ENCODE data around the gene RNF186.
"Not testable (repeated sequence)": the region's sequence is repeated elsewhere in the genome, so short reads cannot be mapped to it uniquely, and the experiment has no call there.

RNF186 gene

DNA sequence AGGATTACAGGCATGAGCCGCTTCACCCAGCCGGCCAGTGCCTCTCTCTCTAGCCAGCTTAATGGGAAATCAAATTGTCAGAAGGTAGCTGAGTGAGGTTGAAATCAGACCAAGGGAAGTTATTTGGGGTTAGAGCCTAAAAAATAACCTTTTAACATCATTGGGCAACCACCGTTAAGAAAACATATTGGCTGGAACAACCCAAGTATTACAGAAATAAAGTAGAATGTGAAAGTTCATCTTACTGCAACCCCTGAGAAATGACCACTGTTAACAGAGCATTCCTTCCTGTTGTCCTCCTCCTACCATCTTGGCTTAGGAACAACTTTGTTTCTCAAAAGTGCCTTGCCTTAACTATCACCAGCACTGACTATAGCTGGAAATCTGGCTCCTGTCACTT lies 3.2 kb upstream of the RNF186 start:
- no peak for TF ChIP-seq EZH2phosphoT487 (IDR thresholded peaks at IDR 0.05; ENCODE audit: borderline replicate concordance, low read length)
- TF ChIP-seq, protein P1, sequence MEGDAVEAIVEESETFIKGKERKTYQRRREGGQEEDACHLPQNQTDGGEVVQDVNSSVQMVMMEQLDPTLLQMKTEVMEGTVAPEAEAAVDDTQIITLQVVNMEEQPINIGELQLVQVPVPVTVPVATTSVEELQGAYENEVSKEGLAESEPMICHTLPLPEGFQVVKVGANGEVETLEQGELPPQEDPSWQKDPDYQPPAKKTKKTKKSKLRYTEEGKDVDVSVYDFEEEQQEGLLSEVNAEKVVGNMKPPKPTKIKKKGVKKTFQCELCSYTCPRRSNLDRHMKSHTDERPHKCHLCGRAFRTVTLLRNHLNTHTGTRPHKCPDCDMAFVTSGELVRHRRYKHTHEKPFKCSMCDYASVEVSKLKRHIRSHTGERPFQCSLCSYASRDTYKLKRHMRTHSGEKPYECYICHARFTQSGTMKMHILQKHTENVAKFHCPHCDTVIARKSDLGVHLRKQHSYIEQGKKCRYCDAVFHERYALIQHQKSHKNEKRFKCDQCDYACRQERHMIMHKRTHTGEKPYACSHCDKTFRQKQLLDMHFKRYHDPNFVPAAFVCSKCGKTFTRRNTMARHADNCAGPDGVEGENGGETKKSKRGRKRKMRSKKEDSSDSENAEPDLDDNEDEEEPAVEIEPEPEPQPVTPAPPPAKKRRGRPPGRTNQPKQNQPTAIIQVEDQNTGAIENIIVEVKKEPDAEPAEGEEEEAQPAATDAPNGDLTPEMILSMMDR (IDR thresholded peaks at IDR 0.05; ENCODE audit: low read depth, low read length, poor library complexity, severe bottlenecking) = no peak
- Histone ChIP-seq H3K4me2 (ENCODE audit: low read length) (no peak overlapping the region), H3K27me3 (ENCODE audit: control insufficient read depth, low read length) (no peaks in the 10 kb centered on the region), H3K79me2 (ENCODE audit: control insufficient read depth, low read length) (no peaks in the 10 kb centered on the region), H3K4me1 (ENCODE audit: control insufficient read depth, low read length) (no peaks in the 10 kb centered on the region), H3K36me3 (ENCODE audit: control insufficient read depth, low read length) (no peaks in the 10 kb centered on the region), H3F3A (ENCODE audit: control insufficient read depth, insufficient read depth) (no peaks in the 10 kb centered on the region), H3K9me3 (ENCODE audit: control insufficient read depth, insufficient read depth, low read length) (no peaks in the 10 kb centered on the region), H3K4me3 (ENCODE audit: low read length) (no peak overlapping the region), H3K9me2 (replicated peaks; ENCODE audit: control insufficient read depth, low read length) (no peaks in the 10 kb centered on the region), H3K27ac (ENCODE audit: low read depth, low read length) (no peak overlapping the region), H4K20me1 (ENCODE audit: control insufficient read depth, insufficient read depth, low read depth, low read length) (no peaks in the 10 kb centered on the region)

DNA sequence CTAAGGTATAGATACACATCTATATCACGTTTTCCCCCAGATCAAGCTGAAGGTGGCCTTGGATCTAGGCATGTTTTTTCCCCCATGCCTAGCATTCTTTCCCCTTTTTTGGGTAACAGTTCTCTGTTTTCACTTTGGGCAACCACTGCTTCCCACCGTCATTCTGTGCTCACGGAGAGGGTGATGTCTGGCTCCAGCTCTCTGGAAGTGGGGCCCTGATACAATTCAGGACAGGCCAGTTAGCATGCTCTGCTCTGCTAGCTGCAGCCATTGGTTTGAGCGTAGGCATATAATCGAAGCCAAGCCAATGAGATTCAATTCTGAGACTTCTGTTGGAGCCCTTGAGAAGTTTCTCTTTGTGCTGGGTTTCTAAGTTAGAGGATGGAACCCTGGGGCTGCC lies 2.1 kb upstream of the RNF186 start:
- no peak overlapping the region for H3K4me2 ChIP-seq (ENCODE audit: low read length)
- H3K4me3 ChIP-seq (ENCODE audit: low read length) = no peak overlapping the region
- H3F3A ChIP-seq (ENCODE audit: control insufficient read depth, insufficient read depth) = no peaks in the 10 kb centered on the region
- no peak overlapping the region for H3K27ac ChIP-seq (ENCODE audit: low read depth, low read length)
- H3K9me2 ChIP-seq (replicated peaks; ENCODE audit: control insufficient read depth, low read length) = no peaks in the 10 kb centered on the region
- H4K20me1 ChIP-seq (ENCODE audit: control insufficient read depth, insufficient read depth, low read depth, low read length) = no peaks in the 10 kb centered on the region
- no peaks in the 10 kb centered on the region for H3K79me2 ChIP-seq (ENCODE audit: control insufficient read depth, low read length)
- H3K9me3 ChIP-seq (ENCODE audit: control insufficient read depth, insufficient read depth, low read length) = no peaks in the 10 kb centered on the region
- H3K4me1 ChIP-seq (ENCODE audit: control insufficient read depth, low read length) = no peaks in the 10 kb centered on the region
- H3K36me3 ChIP-seq (ENCODE audit: control insufficient read depth, low read length) = no peaks in the 10 kb centered on the region
- TF ChIP-seq, protein P1 (IDR thresholded peaks at IDR 0.05; ENCODE audit: low read depth, low read length, poor library complexity, severe bottlenecking) = no peak
- no peak for TF ChIP-seq EZH2phosphoT487 (IDR thresholded peaks at IDR 0.05; ENCODE audit: borderline replicate concordance, low read length)
- no peaks in the 10 kb centered on the region for H3K27me3 ChIP-seq (ENCODE audit: control insufficient read depth, low read length)

DNA sequence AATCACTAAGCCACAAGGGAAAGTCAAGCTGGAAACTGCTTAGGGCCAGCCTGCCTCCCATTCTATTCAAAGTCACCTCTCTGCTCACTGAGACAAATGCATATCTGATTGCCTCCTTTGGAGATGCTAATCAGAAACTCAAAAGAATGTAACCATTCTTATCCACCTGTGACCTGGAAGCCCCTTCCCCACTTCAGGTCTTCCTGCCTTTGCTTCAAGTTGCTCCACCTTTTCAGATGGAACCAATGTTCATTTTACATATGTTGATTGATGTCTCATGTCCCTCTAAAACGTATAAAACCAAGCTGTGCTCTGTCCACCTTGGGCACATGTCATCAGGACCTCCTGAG lies 1.6 kb upstream of the RNF186 start:
- H3K4me3 ChIP-seq (ENCODE audit: low read length); H3K9me3 ChIP-seq (ENCODE audit: control insufficient read depth, insufficient read depth, low read length); H3K4me1 ChIP-seq (ENCODE audit: control insufficient read depth, low read length); H3K27ac ChIP-seq (ENCODE audit: low read depth, low read length); H3K79me2 ChIP-seq (ENCODE audit: control insufficient read depth, low read length); H3K4me2 ChIP-seq (ENCODE audit: low read length); H4K20me1 ChIP-seq (ENCODE audit: control insufficient read depth, insufficient read depth, low read depth, low read length); H3K36me3 ChIP-seq (ENCODE audit: control insufficient read depth, low read length); H3K27me3 ChIP-seq (ENCODE audit: control insufficient read depth, low read length); H3F3A ChIP-seq (ENCODE audit: control insufficient read depth, insufficient read depth); H3K9me2 ChIP-seq (replicated peaks; ENCODE audit: control insufficient read depth, low read length): not testable (repeated sequence)

DNA sequence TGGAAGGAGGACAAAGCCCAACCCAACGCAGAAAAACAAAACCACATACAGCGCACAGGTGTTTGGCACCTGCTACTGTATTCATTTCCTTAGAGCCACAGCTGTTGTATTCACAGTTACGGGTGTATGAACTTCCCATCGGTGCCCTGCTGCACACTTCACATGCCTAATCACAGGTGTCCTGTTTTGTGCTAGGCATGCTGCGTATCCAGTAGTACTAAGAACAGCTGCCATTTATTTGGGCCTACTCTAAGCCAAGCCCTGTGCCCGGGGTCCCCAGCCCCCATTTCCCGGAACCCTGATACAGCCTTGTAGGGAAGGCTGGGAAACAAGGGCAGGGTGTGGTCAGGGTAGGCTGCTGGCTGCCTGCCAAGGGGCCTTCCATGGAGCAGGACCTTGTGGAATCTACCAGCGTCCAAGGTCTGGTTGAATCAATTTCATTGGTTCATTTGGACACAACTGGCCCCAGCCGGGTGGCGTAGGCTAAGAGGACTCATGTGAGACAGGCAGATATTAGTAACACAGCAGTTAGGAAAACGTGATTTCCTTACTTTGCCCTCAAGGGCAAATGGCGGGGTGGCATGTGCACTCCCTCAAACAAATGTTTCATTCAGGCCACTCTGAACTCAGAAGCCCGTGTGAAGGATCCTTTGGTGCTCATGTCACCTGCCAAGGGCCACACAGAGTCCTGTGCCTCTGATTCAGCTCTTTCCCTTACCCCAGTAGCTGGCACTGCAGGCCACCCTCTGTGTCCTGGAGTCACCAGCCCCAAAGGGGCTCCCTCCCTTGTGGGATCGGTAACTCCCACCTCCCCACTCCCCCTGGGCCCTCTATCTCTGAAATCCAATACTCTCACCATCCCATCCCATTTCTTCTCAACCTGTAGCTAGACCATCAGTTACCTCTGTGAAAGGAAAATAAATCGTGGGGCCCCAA lies 986 bp upstream of the RNF186 start:
- no peaks in the 10 kb centered on the region for H3K9me2 ChIP-seq (replicated peaks; ENCODE audit: control insufficient read depth, low read length)
- H3K9me3 ChIP-seq (ENCODE audit: control insufficient read depth, insufficient read depth, low read length) = no peaks in the 10 kb centered on the region
- no peaks in the 10 kb centered on the region for H3F3A ChIP-seq (ENCODE audit: control insufficient read depth, insufficient read depth)
- no peaks in the 10 kb centered on the region for H3K36me3 ChIP-seq (ENCODE audit: control insufficient read depth, low read length)
- H3K79me2 ChIP-seq (ENCODE audit: control insufficient read depth, low read length) = no peaks in the 10 kb centered on the region
- no peaks in the 10 kb centered on the region for H4K20me1 ChIP-seq (ENCODE audit: control insufficient read depth, insufficient read depth, low read depth, low read length)
- no peaks in the 10 kb centered on the region for H3K4me1 ChIP-seq (ENCODE audit: control insufficient read depth, low read length)
- H3K4me2 ChIP-seq (ENCODE audit: low read length) = no peak overlapping the region
- H3K4me3 ChIP-seq (ENCODE audit: low read length) = no peak overlapping the region
- TF ChIP-seq EZH2phosphoT487 (IDR thresholded peaks at IDR 0.05; ENCODE audit: borderline replicate concordance, low read length) = no peak
- TF ChIP-seq, protein P1 (IDR thresholded peaks at IDR 0.05; ENCODE audit: low read depth, low read length, poor library complexity, severe bottlenecking) = no peak
- H3K27me3 ChIP-seq (ENCODE audit: control insufficient read depth, low read length) = no peaks in the 10 kb centered on the region
- H3K27ac ChIP-seq (ENCODE audit: low read depth, low read length) = no peak overlapping the region
